GM12878 (cell line): ENCODE results near the gene CRMP1. TPM values are rescaled to one million over a fixed set of nuclear protein-coding genes. Genes with fewer than 3 reads are reported as not detected.

Experiments
- ATAC-seq: fragments of 200-7000 bp; cut with Tn5 transposase; 3 replicates; pipeline ENCODE4 v1.9.1; 2020; ENCODE audit warnings: mild to moderate bottlenecking, moderate library complexity
- BruUV-seq: library from RNA; stranded (reverse); fragments of 400-500 nt; replicated peaks from 2 replicates; lab custom pipeline; 2021; lab: Mats Ljungman, UMichigan
- CTCF ChIA-PET: fragments of 300-600 bp; sonication (Branson Sonifier 250); formaldehyde crosslinking; extraction: SDS; loops from one replicate; lab custom pipeline; 2021; ENCODE audit warnings: inconsistent platforms; lab: Yijun Ruan, JAX
- POLR2A ChIA-PET: fragments of 350-600 bp; formaldehyde crosslinking; extraction: SDS; loops from one replicate; lab custom pipeline; 2021; ENCODE audit warnings: inconsistent platforms; lab: Charles Lee
- RAD21 ChIA-PET: fragments of 300-600 bp; sonication (Branson Sonifier 250); formaldehyde crosslinking; loops from one replicate; lab custom pipeline; 2023; ENCODE audit warnings: antibody characterized with exemption; ENCODE audit not compliant: unreplicated experiment; lab: Charles Lee
- SMC1A ChIA-PET: fragments of 300-600 bp; sonication (Branson Sonifier 250); formaldehyde crosslinking; loops from one replicate; lab custom pipeline; 2023; ENCODE audit not compliant: unreplicated experiment, uncharacterized antibody; lab: Charles Lee
- DNase-seq: peaks from one replicate; pipeline ENCODE4 v3.0.0-alpha.2; 2011; ENCODE audit warnings: low read depth, low spot score
- FAIRE-seq: peaks from 3 replicates; lab custom pipeline; 2011; peaks lifted over from hg19 to GRCh38; lab: Jason Lieb, UNC
- H2AFZ ChIP-seq: 2 replicates; pipeline ENCODE4 v1.6.0; 2011; ENCODE audit warnings: low read depth, low read length, control low read depth; ENCODE audit not compliant: control insufficient read depth
- H3K27ac ChIP-seq: 2 replicates; pipeline ENCODE4 v1.5.1; 2011; ENCODE audit warnings: control low read depth; ENCODE audit not compliant: control insufficient read depth, insufficient read depth
- H3K27me3 ChIP-seq, 2 experiments: replicated peaks in 1 of 2; 2 replicates each; pipeline versions ENCODE4 v1.6.0 to v1.6.1; 2011; ENCODE audit warnings: low read length in 1 of 2; ENCODE audit not compliant: control insufficient read depth in 2 of 2, insufficient read depth in 2 of 2
- H3K36me3 ChIP-seq, 2 experiments: 2 replicates each; pipeline ENCODE4 v1.5.1; 2011; ENCODE audit warnings: low read length in 1 of 2; ENCODE audit not compliant: control insufficient read depth in 2 of 2, insufficient read depth in 2 of 2
- H3K4me1 ChIP-seq: 2 replicates; pipeline ENCODE4 v1.6.1; 2011; ENCODE audit warnings: mild to moderate bottlenecking, low read length, moderate library complexity, mixed read lengths; ENCODE audit not compliant: control insufficient read depth, insufficient read depth
- H3K4me2 ChIP-seq: 2 replicates; pipeline ENCODE4 v1.6.0; 2011; ENCODE audit warnings: control low read depth; ENCODE audit not compliant: control insufficient read depth, insufficient read depth
- H3K4me3 ChIP-seq: fragments of 200-600 bp; sonication (generic); 2 replicates; pipeline ENCODE4 v1.5.1; 2016
- H3K79me2 ChIP-seq: 2 replicates; pipeline ENCODE4 v1.6.0; 2011; ENCODE audit warnings: low read length; ENCODE audit not compliant: control insufficient read depth, insufficient read depth
- H3K9ac ChIP-seq: 2 replicates; pipeline ENCODE4 v1.8.0; 2011; ENCODE audit warnings: low read length, control low read depth, mixed read lengths; ENCODE audit not compliant: control insufficient read depth, insufficient read depth
- H3K9me3 ChIP-seq: replicated peaks from 3 replicates; pipeline ENCODE4 v1.5.1; 2011; ENCODE audit warnings: mild to moderate bottlenecking, low read length; ENCODE audit not compliant: control insufficient read depth, insufficient read depth
- H4K20me1 ChIP-seq: 2 replicates; pipeline ENCODE4 v1.6.0; 2011; ENCODE audit not compliant: control insufficient read depth, insufficient read depth
- CHD4 ChIP-seq: fragments of 200-600 bp; sonication (generic); IDR thresholded peaks from 2 replicates; pipeline ENCODE4 v1.6.1; 2016; ENCODE audit warnings: mild to moderate bottlenecking
- E4F1 ChIP-seq: fragments of 450-650 bp; IDR thresholded peaks from 2 replicates; pipeline ENCODE4 v1.6.1; 2018; ENCODE audit warnings: borderline replicate concordance, mild to moderate bottlenecking; ENCODE audit not compliant: partially characterized antibody
- KAT2A ChIP-seq: conservative IDR thresholded peaks from 2 replicates; pipeline ENCODE4 v1.6.1; 2011; ENCODE audit warnings: low read depth, low read length; ENCODE audit not compliant: control insufficient read depth
- MEF2B ChIP-seq: fragments of 450-650 bp; IDR thresholded peaks from 2 replicates; pipeline ENCODE4 v1.6.1; 2018; ENCODE audit warnings: mild to moderate bottlenecking, moderate library complexity; ENCODE audit not compliant: partially characterized antibody, poor library complexity, severe bottlenecking
- MLLT1 ChIP-seq: fragments of 450-650 bp; IDR thresholded peaks from 2 replicates; pipeline ENCODE4 v1.6.1; 2016; ENCODE audit warnings: mild to moderate bottlenecking
- POLR2AphosphoS2 ChIP-seq: IDR thresholded peaks from 2 replicates; pipeline ENCODE4 v1.6.1; 2011; ENCODE audit warnings: low read depth, mild to moderate bottlenecking, low read length, improper control_type of control experiment, moderate library complexity
- SIX5 ChIP-seq: IDR thresholded peaks from 2 replicates; pipeline ENCODE4 v1.6.1; 2011; ENCODE audit warnings: mild to moderate bottlenecking, low read depth, low read length, moderate library complexity; ENCODE audit not compliant: severe bottlenecking
- TAF1 ChIP-seq: IDR thresholded peaks from 2 replicates; pipeline ENCODE4 v1.6.1; 2011; ENCODE audit warnings: mild to moderate bottlenecking, low read depth, low read length, borderline replicate concordance
- WGBS: methylation state at CpG from one replicate; pipeline ENCODE4 v1.1.6; 2016; ENCODE audit warnings: low lambda C conversion rate; ENCODE audit not compliant: insufficient replicate concordance, insufficient coverage; ENCODE audit errors: missing lambda C conversion rate; 5-methylcytosine and 5-hydroxymethylcytosine counted together
- in situ Hi-C: fragments of 300-500 bp; cut with MboI; formaldehyde crosslinking; loops from 9 replicates; pipeline ENCODE4 v1.14.3; 2018; ENCODE audit warnings: mixed read lengths
- intact Hi-C: fragments of 100-400 bp; cut with micrococcal nuclease; formaldehyde crosslinking; loops from one replicate; pipeline ENCODE4 v1.14.2; 2022; ENCODE audit not compliant: unreplicated experiment
- polyA plus RNA-seq, 11 experiments: library from polyadenylated mRNA; depleted of rRNA in 4 of 11; unstranded in 6 of 11; stranded (reverse) in 5 of 11; fragments of >200 nt; fragmentation: Nextera tagmentation in 4 of 11; fragmentation: Illumina TruSeq in 1 of 11; extraction: Ambion mirVana in 4 of 11; extraction: Trizol in 1 of 11; gene quantifications; 1 replicate in 1 of 11; 2 replicates in 10 of 11; pipeline versions ENCODE4 v1.2.1 to v1.2.3, GENCODE V29; 2011 to 2016; ENCODE audit warnings: inconsistent platforms in 2 of 11, missing spikeins in 2 of 11, low read depth in 1 of 11
- total RNA-seq, 4 experiments: library from RNA; depleted of rRNA in 3 of 4; stranded (reverse); fragments of >200 nt in 3 of 4; fragmentation: Illumina TruSeq in 1 of 4; extraction: Trizol in 1 of 4; gene quantifications; 2 replicates each; pipeline versions ENCODE4 v1.2.1 to v1.2.3, GENCODE V29; 2013 to 2021

Gene CRMP1
- total and polyA plus RNA-seq, 10 of the 15 experiments (the other 5 are each of a cell fraction or from before 2014, with no cell fraction given) = 0.03 to 1.4 (median 0.12) TPM; not detected in 2

GRCh38 chr4:5912614-5913019, 19.7 kb upstream of the CRMP1 start:
- Histone ChIP-seq H4K20me1 (no peaks in the 10 kb centered on the region), H3K9ac (no peak overlapping the region), H3K36me3 (no peaks in the 10 kb centered on the region)
- ATAC-seq = no peak
- RAD21 ChIA-PET = no interaction called here
- FAIRE-seq = no peak
- TF ChIP-seq MLLT1 = no peak
- TF ChIP-seq E4F1 = no peak
- no peak for TF ChIP-seq KAT2A
- no peak for TF ChIP-seq TAF1
- TF ChIP-seq POLR2AphosphoS2 = no peak
- TF ChIP-seq SIX5 = no peak
- TF ChIP-seq MEF2B = no peak
- TF ChIP-seq CHD4 = no peak
- TF ChIP-seq, all 136 proteins: peak for 0
- CTCF ChIA-PET = interaction anchor here (1.2 kb wide), 1 partner anchor 86 kb away, joined by 4 read pairs; no protein-coding TSS in a partner anchor
- no TSS peak for BruUV-seq
- in situ Hi-C loops = no loop called here
- H3K4me3 ChIP-seq = no peak overlapping the region
- H3K4me2 ChIP-seq = no peak overlapping the region
- no peaks in the 10 kb centered on the region; the same call in 2 of the 3 replicates for H3K9me3 ChIP-seq
- no peaks in the 10 kb centered on the region; the same call in 1 of the 2 replicates for H3K4me1 ChIP-seq
- no peak for DNase-seq
- no peak overlapping the region for H3K27ac ChIP-seq
- H2AFZ ChIP-seq = no peak overlapping the region
- intact Hi-C loops = no loop called here
- WGBS = 0% methylated on average over 1 of the region's 1 CpG
- H3K79me2 ChIP-seq = no peaks in the 10 kb centered on the region
- POLR2A ChIA-PET = interaction anchor here (0.7 kb wide), 1 partner anchor 11 kb away, joined by 3 read pairs; no protein-coding TSS in a partner anchor
- SMC1A ChIA-PET = no interaction called here
- no peaks in the 10 kb centered on the region for H3K27me3 ChIP-seq
